ENCODE data around the gene LRRC75B. TPM values are rescaled to one million over a fixed set of nuclear protein-coding genes. Genes with fewer than 3 reads are reported as not detected.

The LRRC75B gene
- total and polyA plus RNA-seq, 2 of the 8 experiments (the other 6 are each of a cell fraction or from before 2014, with no cell fraction given), result 12.2 to 26.6 TPM

GRCh38 chr22:24566899-24567511 lies 25.9 kb downstream of the LRRC75B start:
- Histone ChIP-seq H3K14ac (ENCODE audit: insufficient read length) (no peak overlapping the region), H2BK120ac (replicated peaks; ENCODE audit: low read depth, low read length) (no peak overlapping the region), H3K27me3 (replicated peaks in 1 of 4; ENCODE audit: control insufficient read depth in 3 of 4, extremely low read depth in 1 of 4, insufficient read depth in 3 of 4, low read length in 3 of 4) (no peaks in the 10 kb centered on the region), H4K20me1 (replicated peaks in 1 of 2; ENCODE audit: control insufficient read depth in 1 of 2, insufficient read depth in 2 of 2, low read length in 2 of 2) (peaks cover 16 to 39% of the 10 kb centered on the region in 2 experiments), H3K4ac (replicated peaks; ENCODE audit: insufficient read length, low read depth, low read length) (no peak overlapping the region), H3K23me2 (ENCODE audit: low read depth, low read length) (no peaks in the 10 kb centered on the region), H3K56ac (replicated peaks; ENCODE audit: insufficient read length, low read depth, low read length) (no peak overlapping the region), H3K23ac (ENCODE audit: insufficient read length) (no peak overlapping the region), H3K4me1 (replicated peaks in 1 of 4; ENCODE audit: control insufficient read depth in 3 of 4, insufficient read depth in 4 of 4, low read length in 3 of 4) (no peaks in the 10 kb centered on the region), H4K5ac (ENCODE audit: insufficient read length, low read depth, low read length) (no peak overlapping the region), H2AK5ac (ENCODE audit: low read depth, low read length) (no peak overlapping the region), H4K91ac (replicated peaks; ENCODE audit: insufficient read length, low read length) (no peak overlapping the region), H3K36me3 (ENCODE audit: control insufficient read depth in 2 of 4, insufficient read depth in 4 of 4, low read length in 3 of 4) (peaks cover 21 to 64% (median 43%) of the 10 kb centered on the region in 4 experiments), H2AFZ (ENCODE audit: low read length) (no peak overlapping the region), H3K9me3 (ENCODE audit: insufficient read depth in 2 of 2, low read depth in 1 of 2, low read length in 1 of 2) (no peaks in the 10 kb centered on the region), H3K79me1 (ENCODE audit: low read depth, low read length) (peaks cover 17% of the 10 kb centered on the region), H3K79me2 (ENCODE audit: control insufficient read depth in 1 of 2, insufficient read depth in 2 of 2, low read length in 2 of 2) (peaks cover 33 to 53% of the 10 kb centered on the region in 2 experiments), H3K4me3 (ENCODE audit: extremely low read depth in 1 of 4, insufficient read depth in 2 of 4, low read depth in 3 of 4, low read length in 4 of 4) (no peak overlapping the region), H3K9ac (replicated peaks in 1 of 4; ENCODE audit: extremely low read depth in 1 of 4, low read depth in 3 of 4, low read length in 3 of 4) (no peak overlapping the region), H3K27ac (ENCODE audit: low read depth, low read length) (no peak overlapping the region), H2BK12ac (ENCODE audit: low read depth, low read length) (no peak overlapping the region), H3K18ac (ENCODE audit: extremely low read depth, low read length) (no peak overlapping the region), H2BK15ac (ENCODE audit: low read length) (no peak overlapping the region), H4K8ac (ENCODE audit: extremely low read depth, insufficient read depth, low read length) (no peak overlapping the region), H2BK5ac (ENCODE audit: low read depth, low read length) (no peak overlapping the region), H3K4me2 (ENCODE audit: insufficient read depth in 1 of 2, low read depth in 2 of 2, low read length in 2 of 2) (no peak overlapping the region), H2BK20ac (ENCODE audit: low read length) (no peak overlapping the region)
- CTCF ChIA-PET (ENCODE audit: partially characterized antibody), result no interaction called here
- DNase-seq (ENCODE audit: low read depth in 1 of 2, low spot score in 2 of 2) (no peak), FAIRE-seq (no peak)
- POLR2A ChIA-PET (ENCODE audit: partially characterized antibody), result interaction anchor here (1.3 to 9.0 kb wide), 6 partner anchors 10 to 25 kb away, joined by 4 to 91 read pairs (median 10); partner anchors contain the start of genes GUCD1, LRRC75B and SNRPD3
- TF ChIP-seq CHD1 (IDR thresholded peaks at IDR 0.05; ENCODE audit: low read depth, low read length) (no peak), SRF (IDR thresholded peaks at IDR 0.05; ENCODE audit: low read depth, low read length) (no peak), RFX5 (IDR thresholded peaks at IDR 0.05; ENCODE audit: borderline replicate concordance, low read depth, low read length) (no peak), POU5F1 (IDR thresholded peaks at IDR 0.05; ENCODE audit: low read depth, low read length) (no peak), CHD2 (IDR thresholded peaks at IDR 0.05; ENCODE audit: low read length) (no peak), TAF1 (IDR thresholded peaks at IDR 0.05; ENCODE audit: low read depth, low read length) (no peak), EZH2 (IDR thresholded peaks at IDR 0.05; ENCODE audit: low read depth, low read length, severe bottlenecking) (no peak), RNF2 (IDR thresholded peaks at IDR 0.05; ENCODE audit: borderline replicate concordance, low read depth, low read length, missing control alignments, poor library complexity, severe bottlenecking) (no peak), MAFK (IDR thresholded peaks at IDR 0.05; ENCODE audit: low read depth, low read length) (no peak), RXRA (IDR thresholded peaks at IDR 0.05; ENCODE audit: insufficient read depth, low read depth, low read length) (no peak), FOSL1 (IDR thresholded peaks at IDR 0.05; ENCODE audit: insufficient read depth, low read depth, low read length) (no peak)
- WGBS, 2 experiments (ENCODE audit: extremely low coverage in 1 of 2, insufficient coverage in 1 of 2, insufficient read length in 1 of 2, insufficient replicate concordance in 2 of 2, low coverage in 1 of 2, low lambda C conversion rate in 2 of 2, missing lambda C conversion rate in 1 of 2), result 94% methylated on average over 8 of the region's 8 CpGs; no CpG with 5 or more reads in 1 of the 2 experiments
